HepG2 (cell line): Measurements from ENCODE around the gene CD9. TPM values are rescaled to one million over a fixed set of nuclear protein-coding genes. Genes with fewer than 3 reads are reported as not detected.

Source experiments
- ATAC-seq: fragments of 200-7000 bp; cut with Tn5 transposase; 3 replicates; pipeline ENCODE4 v1.9.1; 2020; ENCODE audit warnings: mild to moderate bottlenecking, moderate library complexity
- BruUV-seq: library from RNA; stranded (reverse); fragments of 400-500 nt; replicated peaks from 2 replicates; lab custom pipeline; 2021; lab: Mats Ljungman, UMichigan
- CTCF ChIA-PET: fragments of 300-600 bp; formaldehyde crosslinking; extraction: SDS; loops from one replicate; lab custom pipeline; 2021; ENCODE audit warnings: low total read pairs, inconsistent platforms, low intra/inter-chr PET ratio; lab: Yijun Ruan, JAX
- POLR2A ChIA-PET: fragments of 350-600 bp; sonication (Branson Sonifier 250); formaldehyde crosslinking; loops from one replicate; lab custom pipeline; 2020; ENCODE audit warnings: antibody characterized with exemption, inconsistent platforms; lab: Yijun Ruan, JAX
- DNase-seq: peaks from one replicate; pipeline ENCODE4 v3.0.0-alpha.2; 2015; ENCODE audit warnings: low spot score
- FAIRE-seq: peaks from 3 replicates; lab custom pipeline; 2011; peaks lifted over from hg19 to GRCh38; lab: Jason Lieb, UNC
- H2AFZ ChIP-seq: one replicate; pipeline ENCODE4 v1.6.1; 2011; ENCODE audit warnings: low read length, inconsistent platforms
- H3K27ac ChIP-seq: fragments of 300-600 bp; 3 replicates; pipeline ENCODE4 v1.8.0; 2011; ENCODE audit warnings: mixed run types, mild to moderate bottlenecking, mixed read lengths, low read length, inconsistent platforms; ENCODE audit not compliant: insufficient read depth; ENCODE audit errors: extremely low read length
- H3K27me3 ChIP-seq, 2 experiments: fragments of 200-600 bp in 1 of 2; 2 replicates in 1 of 2; 3 replicates in 1 of 2; pipeline versions ENCODE4 v1.6.0 to v1.8.0; 2011; ENCODE audit warnings: low read length in 2 of 2, mild to moderate bottlenecking in 2 of 2, moderate library complexity in 2 of 2, inconsistent platforms in 1 of 2; ENCODE audit not compliant: insufficient read depth in 2 of 2, control insufficient read depth in 1 of 2
- H3K36me3 ChIP-seq, 2 experiments: fragments of 200-600 bp in 1 of 2; replicated peaks in 1 of 2; 2 replicates in 1 of 2; 3 replicates in 1 of 2; pipeline versions ENCODE4 v1.5.1 to v1.8.0; 2011; ENCODE audit warnings: low read length in 2 of 2, inconsistent platforms in 1 of 2; ENCODE audit not compliant: insufficient read depth in 2 of 2, control insufficient read depth in 1 of 2
- H3K4me1 ChIP-seq: 2 replicates; pipeline ENCODE4 v1.5.1; 2012; ENCODE audit warnings: low read length, inconsistent platforms; ENCODE audit not compliant: insufficient read depth
- H3K4me2 ChIP-seq: 2 replicates; pipeline ENCODE4 v1.6.0; 2011; ENCODE audit warnings: low read depth, low read length, inconsistent platforms
- H3K4me3 ChIP-seq, 3 experiments: fragments of 200-600 bp in 1 of 3; sonication (generic), shearing (Covaris generic) in 1 of 3; replicated peaks in 1 of 3; 2 replicates each; pipeline ENCODE4 v1.5.1; 2011 to 2016; ENCODE audit warnings: low read length in 3 of 3, inconsistent platforms in 2 of 3, low read depth in 2 of 3, mild to moderate bottlenecking in 2 of 3, control low read depth in 1 of 3, mixed read lengths in 1 of 3; ENCODE audit not compliant: insufficient read depth in 1 of 3
- H3K79me2 ChIP-seq: one replicate; pipeline ENCODE4 v1.6.1; 2011; ENCODE audit warnings: low read length, inconsistent platforms; ENCODE audit not compliant: insufficient read depth
- H3K9ac ChIP-seq: 2 replicates; pipeline ENCODE4 v1.6.0; 2011; ENCODE audit warnings: mild to moderate bottlenecking, low read depth, low read length, inconsistent platforms; ENCODE audit not compliant: insufficient read depth
- H3K9me3 ChIP-seq: 2 replicates; pipeline ENCODE4 v1.5.1; 2012; ENCODE audit warnings: mild to moderate bottlenecking, low read length
- H4K20me1 ChIP-seq: 2 replicates; pipeline ENCODE4 v1.6.0; 2011; ENCODE audit warnings: inconsistent platforms, mild to moderate bottlenecking, low read length, moderate library complexity; ENCODE audit not compliant: insufficient read depth
- FIP1L1 ChIP-seq: fragments of 200-400 bp; formaldehyde crosslinking; IDR thresholded peaks from 2 replicates; pipeline ENCODE4 v1.6.1; 2018; ENCODE audit warnings: low read depth, mild to moderate bottlenecking, low read length, moderate library complexity, borderline replicate concordance; ENCODE audit not compliant: insufficient read depth
- KDM2A ChIP-seq: sonication (generic); formaldehyde crosslinking; IDR thresholded peaks from 2 replicates; pipeline ENCODE4 v1.4.0; 2020; ENCODE audit warnings: low read depth, missing genetic modification reagents, borderline replicate concordance
- PRPF4 ChIP-seq: fragments of 200-400 bp; formaldehyde crosslinking; IDR thresholded peaks from 2 replicates; pipeline ENCODE4 v1.6.1; 2016; ENCODE audit warnings: low read length, low read depth; ENCODE audit not compliant: poor library complexity, severe bottlenecking
- PTBP1 ChIP-seq: fragments of 200-400 bp; formaldehyde crosslinking; IDR thresholded peaks from 2 replicates; pipeline ENCODE4 v1.6.1; 2018; ENCODE audit warnings: low read length, low read depth; ENCODE audit not compliant: poor library complexity, severe bottlenecking
- ZBTB38 ChIP-seq: sonication (generic); formaldehyde crosslinking; IDR thresholded peaks from 2 replicates; pipeline ENCODE4 v1.5.1; 2020; ENCODE audit warnings: mild to moderate bottlenecking, missing genetic modification reagents
- ZNF263 ChIP-seq: sonication (generic); formaldehyde crosslinking; IDR thresholded peaks from 2 replicates; pipeline ENCODE4 v1.4.0; 2020; ENCODE audit warnings: missing genetic modification reagents
- WGBS: methylation state at CpG from one replicate; pipeline ENCODE4 v1.1.6; 2017; ENCODE audit warnings: low lambda C conversion rate; 5-methylcytosine and 5-hydroxymethylcytosine counted together
- in situ Hi-C: cut with HindIII; loops from 2 replicates; pipeline ENCODE4 v1.10.0; 2017; ENCODE audit warnings: low pct_unique_long_range_greater_than_20kb; ENCODE audit not compliant: extremely low pct_ligation_motif_present
- intact Hi-C: fragments of 100-400 bp; cut with micrococcal nuclease; formaldehyde crosslinking; loops from one replicate; pipeline ENCODE4 v1.10.0; 2022; ENCODE audit not compliant: unreplicated experiment
- polyA plus RNA-seq, 8 experiments: library from polyadenylated mRNA; depleted of rRNA in 3 of 8; stranded (reverse) in 7 of 8; unstranded in 1 of 8; fragments of >200 nt; fragmentation: Illumina TruSeq in 4 of 8; extraction: Trizol in 4 of 8; gene quantifications; 2 replicates each; pipeline versions ENCODE4 v1.2.1 to v1.2.3, GENCODE V29; 2011 to 2016; ENCODE audit warnings: low read depth in 4 of 8, missing spikeins in 1 of 8, mixed read lengths in 1 of 8; ENCODE audit not compliant: insufficient read depth in 1 of 8
- total RNA-seq, 5 experiments: library from RNA; depleted of rRNA; stranded (reverse); fragments of >200 nt; fragmentation: Illumina TruSeq; extraction: Trizol; gene quantifications; 2 replicates each; pipeline ENCODE4 v1.2.3, GENCODE V29; 2016; ENCODE audit warnings: low read depth in 1 of 5

CD9 gene
- total and polyA plus RNA-seq, 2 of the 13 experiments (the other 11 are each of a cell fraction or from before 2014, with no cell fraction given) = 5.8 to 38.3 TPM

- Histone ChIP-seq H2AFZ (no peak overlapping the region), H3K4me1 (peaks cover 91% of the 10 kb centered on the region), H3K9me3 (no peaks in the 10 kb centered on the region), H3K27ac (peak overlapping the region; percentile 38), H3K36me3 (no peaks in the 10 kb centered on the region), H3K9ac (peak overlapping the region; percentile 77), H4K20me1 (no peaks in the 10 kb centered on the region), H3K4me3 (peak overlapping the region; percentile 51 to 71 (median 52); a peak in 5 of 6 replicates), H3K4me2 (peak overlapping the region; percentile 81), H3K79me2 (no peaks in the 10 kb centered on the region), H3K27me3 (peaks cover 0 to 17% of the 10 kb centered on the region in 2 experiments; a peak in 4 of 5 replicates)
- in situ Hi-C loops = loop anchor here (5.0 kb wide), 3 partner anchors 46 to 216 kb away; no protein-coding TSS in a partner anchor
- BruUV-seq = TSS peak; percentile 79
- ATAC-seq (no peak), FAIRE-seq (no peak), DNase-seq (no peak)
- 35% methylated on average over 11 of the region's 15 CpGs for WGBS
- TF ChIP-seq FIP1L1 (no peak), ZNF263 (0 out of 2 replicates have a peak, but pooled peaks have one; percentile 31), PTBP1 (peak; percentile 73), PRPF4 (no peak), ZBTB38 (peak; percentile 32; the same call in 1 of the 2 replicates), KDM2A (0 out of 2 replicates have a peak, but pooled peaks have one; percentile 9)
- CTCF ChIA-PET = interaction anchor here (1.3 to 2.9 kb wide), 2 partner anchors 82 to 216 kb away, joined by 3 to 29 read pairs; no protein-coding TSS in a partner anchor
- POLR2A ChIA-PET = interaction anchor here (1.1 to 3.3 kb wide), 9 partner anchors 9 to 207 kb away, joined by 3 to 15 read pairs (median 6); partner anchors contain the start of gene CD9
- intact Hi-C loops = loop anchor here (1.0 kb wide), 1 partner anchor 82 kb away; no protein-coding TSS in a partner anchor
Measured at GRCh38 chr12:6277982-6278438, 77.8 kb downstream of the CD9 start.
